GM19395 (cell line): ENCODE data around the gene GHRHR.
A peak's percentile ranks its signal among the peaks of the same experiment; 100 is the strongest.

Experiments
- ATAC-seq: cut with Tn5 transposase; IDR thresholded peaks from one replicate; pipeline ENCODE4 v1.9.1; 2021; ENCODE audit warnings: mild to moderate bottlenecking, moderate library complexity; ENCODE audit not compliant: unreplicated experiment

Gene GHRHR

GRCh38 chr7:30965883-30966282 is 2.1 kb downstream of the GHRHR start:
- no peak for ATAC-seq

DNA sequence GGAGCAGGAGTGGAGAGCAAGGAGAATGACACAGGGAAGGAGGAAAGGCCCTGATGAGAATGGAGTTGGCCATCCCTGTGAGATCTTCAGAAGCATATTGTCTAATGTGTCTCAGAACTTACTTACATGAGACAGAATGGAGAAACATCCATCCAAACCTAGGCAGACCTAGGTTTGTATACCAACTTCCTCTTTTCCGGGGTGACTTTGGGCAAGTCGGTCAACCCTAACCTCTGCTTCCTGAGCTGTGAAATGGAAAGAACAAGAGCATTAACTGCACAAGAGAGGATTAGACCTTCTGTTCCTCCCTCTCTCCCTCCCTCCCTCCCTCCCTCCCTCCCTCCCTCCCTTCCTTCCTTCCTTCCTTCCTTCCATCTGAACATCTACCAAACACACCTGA is 4.5 kb downstream of the GHRHR start:
- ATAC-seq, result no peak

GRCh38 chr7:30968747-30969603 is 5.2 kb downstream of the GHRHR start:
- ATAC-seq, result no peak

- ATAC-seq, result no peak
These were observed 5.8 kb downstream of the GHRHR start for GRCh38 chr7:30969604-30969970.

DNA sequence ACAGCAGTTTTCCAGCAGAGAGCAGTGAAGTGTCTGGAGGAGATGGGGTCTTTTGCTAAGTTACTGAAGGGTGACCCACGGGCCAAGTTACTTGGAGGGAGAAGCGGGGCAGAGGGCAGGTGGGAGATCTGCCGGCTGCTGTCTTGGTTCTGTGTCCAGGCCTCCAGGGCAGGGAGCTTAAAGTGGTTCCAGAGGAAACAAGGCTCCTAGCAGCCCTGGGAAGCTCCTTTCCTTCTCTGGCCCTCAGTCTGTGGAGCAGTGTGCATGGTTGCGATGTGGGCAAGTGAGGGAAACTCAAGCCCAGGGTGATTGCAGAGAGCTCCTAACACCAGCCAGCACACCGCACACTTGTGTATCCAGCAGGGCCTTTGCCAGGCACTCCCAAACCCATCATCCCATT is 6.3 kb downstream of the GHRHR start:
- no peak for ATAC-seq

GRCh38 chr7:30970594-30971094 is 6.9 kb downstream of the GHRHR start:
- no peak for ATAC-seq

DNA sequence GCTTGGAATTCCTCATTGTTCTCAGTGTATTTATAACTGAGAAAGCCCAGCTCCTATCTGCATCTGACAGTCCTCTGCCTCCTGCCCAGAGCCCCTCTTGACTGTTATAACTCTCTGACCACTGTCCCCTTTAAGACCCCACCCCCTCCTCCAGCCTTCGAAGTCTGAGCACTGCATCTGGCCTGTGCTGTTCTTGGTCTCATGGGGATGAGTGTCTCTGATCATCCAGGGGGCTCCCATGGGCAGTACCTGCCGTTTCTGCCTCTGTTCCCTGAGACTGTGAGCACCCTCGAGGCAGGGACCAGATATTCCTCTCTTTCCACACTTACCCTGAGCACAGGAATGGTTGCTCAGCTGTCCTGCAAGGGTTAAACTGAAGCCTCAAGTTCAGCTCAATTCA is 7.7 kb downstream of the GHRHR start:
- ATAC-seq, result no peak

GRCh38 chr7:30971840-30972563 is 8.2 kb downstream of the GHRHR start:
- no peak for ATAC-seq

- ATAC-seq, result no peak
These were observed 9.5 kb downstream of the GHRHR start for GRCh38 chr7:30973292-30973691.

GRCh38 chr7:30973791-30974604 is 10.2 kb downstream of the GHRHR start:
- no peak for ATAC-seq

GRCh38 chr7:30974605-30975255 is 11.0 kb downstream of the GHRHR start:
- ATAC-seq, result peak; percentile 90

- ATAC-seq, result peak; percentile 9
These were observed 11.6 kb downstream of the GHRHR start for GRCh38 chr7:30975256-30975899.

DNA sequence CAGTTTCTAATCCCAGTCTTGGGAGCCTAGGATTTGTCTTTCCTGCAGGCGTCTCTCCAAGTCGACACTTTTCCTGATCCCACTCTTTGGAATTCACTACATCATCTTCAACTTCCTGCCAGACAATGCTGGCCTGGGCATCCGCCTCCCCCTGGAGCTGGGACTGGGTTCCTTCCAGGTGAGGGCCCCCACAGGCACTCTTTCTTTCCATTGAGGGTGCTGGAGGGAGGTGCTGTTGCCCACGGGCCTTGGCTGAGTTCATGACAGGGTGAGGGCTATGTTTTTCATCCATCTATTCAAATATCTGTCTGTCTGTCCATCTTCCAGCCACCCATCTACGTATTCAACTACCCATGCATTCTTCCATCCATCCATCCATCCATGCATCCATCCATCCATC is 12.6 kb downstream of the GHRHR start:
- no peak for ATAC-seq

DNA sequence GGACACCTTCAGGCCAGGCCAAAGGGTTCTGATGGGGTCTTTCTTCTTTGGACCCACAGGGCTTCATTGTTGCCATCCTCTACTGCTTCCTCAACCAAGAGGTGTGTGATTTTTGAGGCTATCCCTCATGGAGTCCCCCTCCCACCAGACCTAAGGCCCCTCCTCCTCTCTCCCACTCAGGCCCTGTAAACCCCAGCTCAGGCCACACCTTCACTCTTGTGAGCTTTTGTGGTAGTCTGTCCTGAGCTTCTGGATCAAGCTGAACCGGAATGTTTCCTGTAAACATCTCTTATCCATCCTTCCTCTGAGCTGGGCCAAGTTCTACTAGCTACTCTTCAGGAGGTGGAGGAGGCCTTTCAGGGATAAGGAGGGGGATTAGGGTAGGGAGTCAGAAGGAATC is 13.5 kb downstream of the GHRHR start:
- no peak for ATAC-seq

DNA sequence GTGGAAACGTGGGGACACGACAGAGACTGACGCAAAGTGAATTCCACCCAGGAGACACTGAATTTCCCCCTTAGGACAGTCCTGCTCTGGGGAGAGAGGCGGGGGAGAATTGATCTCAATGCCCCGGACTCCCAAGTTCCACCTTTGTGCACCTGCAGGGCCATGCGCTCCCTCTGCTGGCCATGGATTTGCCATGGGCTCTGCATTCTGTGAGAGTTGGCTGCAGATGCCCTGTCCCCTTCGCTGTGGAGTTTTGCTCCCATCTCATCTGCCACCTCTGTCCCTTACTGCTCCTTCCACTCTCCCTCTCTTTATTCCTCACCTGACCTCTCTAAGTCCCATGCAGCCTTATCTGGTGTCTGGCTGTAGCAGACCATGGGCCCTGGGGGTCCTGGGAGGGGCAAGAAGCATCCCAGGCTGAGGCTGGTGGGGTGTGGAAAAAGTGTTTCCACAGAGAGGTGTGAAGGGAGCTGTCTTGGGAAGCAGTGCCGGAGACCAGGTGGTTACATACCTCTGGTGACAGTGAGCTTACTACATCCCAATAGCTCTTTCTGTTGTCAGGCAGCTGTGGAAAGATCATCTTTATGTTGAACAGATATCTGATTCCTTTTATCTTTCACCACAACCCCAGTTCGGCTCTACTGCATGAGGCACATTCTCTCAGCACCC is 14.3 kb downstream of the GHRHR start:
- no peak for ATAC-seq

- ATAC-seq, result no peak
These were observed 15.3 kb downstream of the GHRHR start for GRCh38 chr7:30979027-30979426.

- no peak for ATAC-seq
These were observed 16.4 kb downstream of the GHRHR start for GRCh38 chr7:30980194-30980593.

GRCh38 chr7:30980751-30981150 is 17.0 kb downstream of the GHRHR start:
- no peak for ATAC-seq

GRCh38 chr7:30983042-30983913 is 19.5 kb downstream of the GHRHR start:
- peak; percentile 94 for ATAC-seq
